ENCODE data around the gene GPX4. TPM values are rescaled to one million over a fixed set of nuclear protein-coding genes. Genes with fewer than 3 reads are reported as not detected.

GPX4 gene
- total RNA-seq, 2 experiments from 2014 or later, result 148 to 203 TPM

DNA sequence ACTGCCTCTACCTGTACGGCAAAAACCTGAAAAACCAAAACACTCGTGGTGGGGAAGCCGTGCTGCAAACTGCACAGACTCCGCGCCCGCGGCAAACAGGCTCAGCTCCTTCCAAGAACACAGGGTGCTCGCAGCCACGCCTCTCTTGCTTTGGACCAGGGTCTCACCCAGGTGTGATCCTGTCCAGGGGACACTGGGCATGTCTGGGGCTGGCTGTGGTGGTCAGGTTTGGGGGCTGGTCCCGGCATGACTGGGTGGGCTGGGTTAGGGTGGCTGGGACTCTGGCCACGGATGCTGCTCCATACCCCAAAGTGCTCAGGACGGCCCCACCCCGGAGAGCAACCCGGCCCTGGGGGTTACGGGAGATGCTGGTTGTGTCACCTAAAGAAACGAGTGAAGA, 13.9 kb downstream of the GPX4 start:
- ChIA-PET POLR2A (no interaction called here), CTCF (ENCODE audit: unreplicated experiment) (no interaction called here)
- BruUV-seq (replicated peaks), result no TSS peak
- H3K4me1 ChIP-seq (ENCODE audit: insufficient read depth, low read length, poor library complexity, severe bottlenecking), result peaks cover 4% of the 10 kb centered on the region
- no peaks in the 10 kb centered on the region for H3K79me2 ChIP-seq (ENCODE audit: insufficient read depth, low read depth, low read length)
- no peaks in the 10 kb centered on the region for H4K20me1 ChIP-seq (ENCODE audit: insufficient read depth, low read length)
- H3K4me2 ChIP-seq (ENCODE audit: low read length), result no peak overlapping the region
- H3K9me3 ChIP-seq (ENCODE audit: low read length), result no peaks in the 10 kb centered on the region
- intact Hi-C loops (cut with micrococcal nuclease; ENCODE audit: unreplicated experiment), result no loop called here
- no peak overlapping the region for H2AFZ ChIP-seq (ENCODE audit: low read length)
- no peak for TF ChIP-seq EZH2phosphoT487 (IDR thresholded peaks at IDR 0.05; ENCODE audit: borderline replicate concordance, low read depth, low read length)
- TF ChIP-seq, protein P1, sequence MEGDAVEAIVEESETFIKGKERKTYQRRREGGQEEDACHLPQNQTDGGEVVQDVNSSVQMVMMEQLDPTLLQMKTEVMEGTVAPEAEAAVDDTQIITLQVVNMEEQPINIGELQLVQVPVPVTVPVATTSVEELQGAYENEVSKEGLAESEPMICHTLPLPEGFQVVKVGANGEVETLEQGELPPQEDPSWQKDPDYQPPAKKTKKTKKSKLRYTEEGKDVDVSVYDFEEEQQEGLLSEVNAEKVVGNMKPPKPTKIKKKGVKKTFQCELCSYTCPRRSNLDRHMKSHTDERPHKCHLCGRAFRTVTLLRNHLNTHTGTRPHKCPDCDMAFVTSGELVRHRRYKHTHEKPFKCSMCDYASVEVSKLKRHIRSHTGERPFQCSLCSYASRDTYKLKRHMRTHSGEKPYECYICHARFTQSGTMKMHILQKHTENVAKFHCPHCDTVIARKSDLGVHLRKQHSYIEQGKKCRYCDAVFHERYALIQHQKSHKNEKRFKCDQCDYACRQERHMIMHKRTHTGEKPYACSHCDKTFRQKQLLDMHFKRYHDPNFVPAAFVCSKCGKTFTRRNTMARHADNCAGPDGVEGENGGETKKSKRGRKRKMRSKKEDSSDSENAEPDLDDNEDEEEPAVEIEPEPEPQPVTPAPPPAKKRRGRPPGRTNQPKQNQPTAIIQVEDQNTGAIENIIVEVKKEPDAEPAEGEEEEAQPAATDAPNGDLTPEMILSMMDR (conservative IDR thresholded peaks at IDR 0.05; ENCODE audit: low read length), result no peak
- DNase-seq (ENCODE audit: low spot score), result no peak
- no peaks in the 10 kb centered on the region for H3K9me2 ChIP-seq (ENCODE audit: insufficient read depth, low read length)
- peaks cover 36% of the 10 kb centered on the region for H3K36me3 ChIP-seq (ENCODE audit: insufficient read depth, low read length)
- no peak overlapping the region for H3K27ac ChIP-seq (ENCODE audit: low read depth, low read length, poor library complexity, severe bottlenecking)
- H3K4me3 ChIP-seq (ENCODE audit: low read depth, low read length, poor library complexity, severe bottlenecking), result no peak overlapping the region

DNA sequence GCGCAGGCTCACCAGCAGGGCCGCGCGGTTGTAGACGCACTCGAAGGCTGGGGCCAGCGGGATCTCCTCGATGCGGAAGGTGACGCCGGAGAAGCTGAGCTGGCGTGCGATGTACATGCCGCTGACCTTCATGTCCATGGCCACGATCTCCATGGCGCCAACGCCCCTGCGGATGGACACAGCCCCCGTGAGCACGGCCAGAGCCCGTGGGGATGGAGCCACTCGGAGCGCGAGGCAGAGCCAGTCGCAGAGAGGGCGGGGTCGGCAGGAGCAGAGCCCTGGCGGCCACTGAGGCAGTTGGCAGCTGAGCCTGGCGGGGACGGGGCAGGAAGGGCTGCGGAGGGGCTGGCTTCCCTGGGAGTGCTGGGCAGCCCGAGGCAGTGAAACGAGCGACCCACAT, 15.2 kb downstream of the GPX4 start:
- Histone ChIP-seq H3K9me2 (ENCODE audit: insufficient read depth, low read length) (no peaks in the 10 kb centered on the region), H4K20me1 (ENCODE audit: insufficient read depth, low read length) (no peaks in the 10 kb centered on the region), H2AFZ (ENCODE audit: low read length) (no peak overlapping the region), H3K36me3 (ENCODE audit: insufficient read depth, low read length) (peaks cover 47% of the 10 kb centered on the region), H3K4me3 (ENCODE audit: low read depth, low read length, poor library complexity, severe bottlenecking) (no peak overlapping the region), H3K9me3 (ENCODE audit: low read length) (no peaks in the 10 kb centered on the region), H3K27ac (ENCODE audit: low read depth, low read length, poor library complexity, severe bottlenecking) (no peak overlapping the region), H3K4me1 (ENCODE audit: insufficient read depth, low read length, poor library complexity, severe bottlenecking) (no peaks in the 10 kb centered on the region), H3K4me2 (ENCODE audit: low read length) (no peak overlapping the region), H3K79me2 (ENCODE audit: insufficient read depth, low read depth, low read length) (no peaks in the 10 kb centered on the region)
- BruUV-seq (replicated peaks), result no TSS peak
- ChIA-PET POLR2A (no interaction called here), CTCF (ENCODE audit: unreplicated experiment) (no interaction called here)
- intact Hi-C loops (cut with micrococcal nuclease; ENCODE audit: unreplicated experiment), result no loop called here
- no peak for DNase-seq (ENCODE audit: low spot score)
- TF ChIP-seq, protein P1 (conservative IDR thresholded peaks at IDR 0.05; ENCODE audit: low read length), result no peak
- TF ChIP-seq EZH2phosphoT487 (IDR thresholded peaks at IDR 0.05; ENCODE audit: borderline replicate concordance, low read depth, low read length), result no peak

DNA sequence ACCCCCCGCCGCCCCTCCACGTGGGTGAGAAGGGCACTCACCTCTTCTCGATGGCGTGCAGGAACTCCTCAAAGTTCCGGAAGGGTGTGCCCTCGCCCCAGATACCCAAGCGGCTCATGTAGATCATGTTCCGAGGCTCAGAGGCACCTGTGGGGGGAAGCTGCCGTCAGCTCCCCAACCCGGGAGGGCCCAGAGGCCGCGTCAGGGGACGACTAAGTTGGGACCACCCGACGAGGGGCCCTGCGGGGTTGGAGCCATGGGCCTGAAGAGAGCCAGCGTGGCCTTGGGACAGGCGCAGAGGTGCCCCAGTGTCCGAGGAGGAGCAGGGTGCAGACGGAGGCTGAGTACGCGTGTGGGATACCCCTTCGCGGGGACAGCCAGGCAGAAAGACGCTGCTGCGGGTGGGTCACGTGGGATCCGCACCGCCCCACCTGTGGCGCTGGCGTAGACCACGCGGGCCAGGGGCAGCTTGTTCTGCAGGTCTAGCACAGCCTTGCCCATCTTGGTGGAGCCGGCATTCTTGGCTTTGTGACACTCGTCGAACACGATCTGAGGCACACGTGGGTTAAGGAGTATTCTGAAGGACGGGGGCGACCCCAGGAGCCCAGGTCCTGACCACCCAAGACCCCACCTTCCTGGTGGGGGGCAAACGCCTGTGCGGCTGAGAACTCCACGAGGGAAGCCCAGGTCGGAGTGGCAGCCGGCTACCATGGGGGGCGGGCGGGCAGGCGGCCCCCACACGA, 15.9 kb downstream of the GPX4 start:
- no TSS peak for BruUV-seq (replicated peaks)
- CTCF ChIA-PET (ENCODE audit: unreplicated experiment), result no interaction called here
- TF ChIP-seq, protein P1 (conservative IDR thresholded peaks at IDR 0.05; ENCODE audit: low read length), result no peak
- no peak for TF ChIP-seq EZH2phosphoT487 (IDR thresholded peaks at IDR 0.05; ENCODE audit: borderline replicate concordance, low read depth, low read length)
- Histone ChIP-seq H4K20me1 (ENCODE audit: insufficient read depth, low read length) (no peaks in the 10 kb centered on the region), H3K79me2 (ENCODE audit: insufficient read depth, low read depth, low read length) (no peaks in the 10 kb centered on the region), H2AFZ (ENCODE audit: low read length) (no peak overlapping the region), H3K4me3 (ENCODE audit: low read depth, low read length, poor library complexity, severe bottlenecking) (no peak overlapping the region), H3K9me3 (ENCODE audit: low read length) (no peaks in the 10 kb centered on the region), H3K27ac (ENCODE audit: low read depth, low read length, poor library complexity, severe bottlenecking) (no peak overlapping the region), H3K9me2 (ENCODE audit: insufficient read depth, low read length) (no peaks in the 10 kb centered on the region), H3K4me2 (ENCODE audit: low read length) (no peak overlapping the region), H3K4me1 (ENCODE audit: insufficient read depth, low read length, poor library complexity, severe bottlenecking) (no peaks in the 10 kb centered on the region), H3K36me3 (ENCODE audit: insufficient read depth, low read length) (peaks cover 50% of the 10 kb centered on the region)
- intact Hi-C loops (cut with micrococcal nuclease; ENCODE audit: unreplicated experiment), result no loop called here
- DNase-seq (ENCODE audit: low spot score), result no peak
- POLR2A ChIA-PET, result no interaction called here

Measured in OCI-LY7 (cell line).